ENCODE measurements around the gene TSHR.

TSHR gene

DNA sequence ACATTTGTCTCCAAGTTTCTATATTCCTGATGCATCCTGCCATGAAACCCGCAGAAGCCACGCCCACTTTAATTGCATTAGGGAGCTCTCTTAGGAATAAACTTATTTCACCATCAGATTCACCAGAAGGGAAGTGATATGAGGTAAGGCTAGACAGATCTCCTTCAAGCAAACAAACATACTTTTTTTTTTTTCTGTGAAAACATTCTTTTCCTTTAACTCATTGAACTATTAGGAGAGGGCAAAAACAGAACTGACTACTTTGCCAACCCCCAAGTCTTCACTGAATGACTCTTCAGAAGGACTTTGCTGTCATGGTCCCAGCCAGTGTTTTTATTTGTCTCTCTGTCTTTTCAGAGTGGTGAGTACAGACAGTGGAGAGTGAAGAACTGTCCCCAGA lies 216.9 kb downstream of the TSHR start:
- WGBS, 2 experiments (ENCODE audit: insufficient coverage in 2 of 2) = no CpG with 5 or more reads among the region's 2 CpGs
- Histone ChIP-seq H3K9me3 (ENCODE audit: control insufficient read depth, low read length) (no peaks in the 10 kb centered on the region), H3K27ac (ENCODE audit: low read depth, low read length, severe bottlenecking) (no peak overlapping the region), H3K4me1 (ENCODE audit: control insufficient read depth, insufficient read depth, low read length, poor library complexity, severe bottlenecking) (peaks cover 7% of the 10 kb centered on the region), H3K36me3 (ENCODE audit: control insufficient read depth, insufficient read depth, low read length) (no peaks in the 10 kb centered on the region), H3K4me3 (ENCODE audit: extremely low read depth, insufficient read depth, low read length, poor library complexity, severe bottlenecking) (no peak overlapping the region)

DNA sequence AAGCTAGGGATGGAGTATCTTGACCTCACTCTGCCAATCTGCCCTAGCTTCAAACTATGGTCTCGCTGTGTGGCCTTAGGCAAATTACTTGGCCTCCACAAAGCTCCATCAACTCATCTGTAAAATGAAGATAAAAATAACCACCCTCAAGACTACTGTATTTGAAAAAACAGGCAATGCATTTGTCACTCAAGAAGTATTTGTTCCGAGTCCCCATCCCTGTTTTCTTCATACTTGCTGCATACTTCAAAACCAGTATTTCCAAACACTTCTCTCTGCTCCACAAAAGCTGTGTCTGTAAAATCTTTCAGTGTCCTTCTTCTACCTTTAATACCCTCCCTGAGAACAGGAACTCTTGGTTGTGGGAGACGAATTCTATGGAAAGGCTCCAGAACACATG lies 217.5 kb downstream of the TSHR start:
- WGBS, 2 experiments (ENCODE audit: insufficient coverage in 2 of 2) = 94 to 100% methylated on average over 2 of the region's 3 CpGs
- no peak overlapping the region for H3K4me3 ChIP-seq (ENCODE audit: extremely low read depth, insufficient read depth, low read length, poor library complexity, severe bottlenecking)

DNA sequence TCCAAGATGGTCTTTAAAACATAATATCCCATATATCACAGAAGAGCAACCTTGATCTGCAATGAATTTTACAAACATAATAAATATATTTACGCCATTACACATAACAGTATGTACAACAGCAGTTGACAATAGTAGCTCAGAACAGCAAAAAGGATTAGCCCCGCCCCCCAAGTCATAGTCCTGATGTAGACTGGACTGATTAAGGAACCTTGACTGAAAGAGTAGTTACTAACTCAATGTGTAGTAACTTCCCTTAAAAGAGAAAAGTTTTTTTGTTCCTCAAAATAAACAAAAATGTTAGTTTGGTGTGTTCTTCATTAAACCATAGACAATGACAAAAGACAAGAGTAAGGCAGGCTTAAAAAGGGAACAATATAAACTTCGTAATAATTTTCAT lies 220.8 kb downstream of the TSHR start:
- peaks cover 3% of the 10 kb centered on the region for H3K4me1 ChIP-seq (ENCODE audit: control insufficient read depth, insufficient read depth, low read length, poor library complexity, severe bottlenecking)
- H3K9me3 ChIP-seq (ENCODE audit: control insufficient read depth, low read length) = no peaks in the 10 kb centered on the region
- no peak overlapping the region for H3K4me3 ChIP-seq (ENCODE audit: extremely low read depth, insufficient read depth, low read length, poor library complexity, severe bottlenecking)
- WGBS, 2 experiments (ENCODE audit: insufficient coverage in 2 of 2) = no CpG with 5 or more reads among the region's 3 CpGs
- H3K36me3 ChIP-seq (ENCODE audit: control insufficient read depth, insufficient read depth, low read length) = peaks cover 7% of the 10 kb centered on the region
- H3K27ac ChIP-seq (ENCODE audit: low read depth, low read length, severe bottlenecking) = no peak overlapping the region

More for the DNA sequence above, 217.5 kb downstream of the TSHR start:
- Histone ChIP-seq H3K4me1 (ENCODE audit: control insufficient read depth, insufficient read depth, low read length, poor library complexity, severe bottlenecking) (peaks cover 7% of the 10 kb centered on the region), H3K36me3 (ENCODE audit: control insufficient read depth, insufficient read depth, low read length) (no peaks in the 10 kb centered on the region), H3K9me3 (ENCODE audit: control insufficient read depth, low read length) (no peaks in the 10 kb centered on the region), H3K27ac (ENCODE audit: low read depth, low read length, severe bottlenecking) (no peak overlapping the region)

DNA sequence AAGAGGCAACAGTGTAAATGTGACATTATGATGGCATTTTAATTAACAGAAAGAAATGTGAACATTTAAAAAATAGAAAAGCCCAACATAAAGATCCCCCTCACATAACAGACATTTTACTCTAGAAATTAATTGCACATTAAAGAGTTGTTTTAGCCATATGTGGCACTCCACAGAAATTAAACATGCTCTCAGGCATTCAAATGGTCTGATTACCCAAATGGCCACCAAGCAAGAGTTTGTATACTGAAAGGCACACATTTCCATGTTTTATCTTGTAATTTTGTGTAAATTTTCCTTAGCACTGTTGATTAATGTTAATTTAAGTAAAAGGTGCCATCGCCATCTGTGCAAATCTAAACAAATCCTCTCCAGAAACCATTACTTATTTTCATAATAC lies 221.8 kb downstream of the TSHR start:
- H3K9me3 ChIP-seq (ENCODE audit: control insufficient read depth, low read length) = no peaks in the 10 kb centered on the region
- H3K4me1 ChIP-seq (ENCODE audit: control insufficient read depth, insufficient read depth, low read length, poor library complexity, severe bottlenecking) = peaks cover 3% of the 10 kb centered on the region
- no CpG with 5 or more reads among the region's 1 CpG for WGBS, 2 experiments (ENCODE audit: insufficient coverage in 2 of 2)
- H3K4me3 ChIP-seq (ENCODE audit: extremely low read depth, insufficient read depth, low read length, poor library complexity, severe bottlenecking) = no peak overlapping the region
- no peak overlapping the region for H3K27ac ChIP-seq (ENCODE audit: low read depth, low read length, severe bottlenecking)
- H3K36me3 ChIP-seq (ENCODE audit: control insufficient read depth, insufficient read depth, low read length) = peaks cover 16% of the 10 kb centered on the region

DNA sequence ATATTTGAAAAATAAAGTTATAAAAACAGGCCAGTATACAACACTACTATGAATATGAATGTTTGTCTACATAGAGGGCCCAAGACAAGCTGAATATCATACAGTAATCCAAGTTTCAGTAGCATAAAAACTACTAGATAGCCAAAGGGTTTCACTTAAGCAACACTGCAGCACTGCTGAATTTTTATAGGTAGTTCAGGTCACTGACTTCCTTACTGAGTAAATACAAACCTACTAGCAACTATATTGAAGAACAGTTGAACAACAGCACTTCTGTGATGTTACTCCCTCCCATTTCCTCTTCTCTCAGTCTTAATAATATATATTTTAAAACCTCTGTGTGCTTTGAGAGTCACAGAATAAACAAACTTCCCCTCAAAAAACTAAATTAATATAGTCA lies 222.6 kb downstream of the TSHR start:
- no peaks in the 10 kb centered on the region for H3K4me1 ChIP-seq (ENCODE audit: control insufficient read depth, insufficient read depth, low read length, poor library complexity, severe bottlenecking)
- H3K27ac ChIP-seq (ENCODE audit: low read depth, low read length, severe bottlenecking) = no peak overlapping the region
- no peaks in the 10 kb centered on the region for H3K9me3 ChIP-seq (ENCODE audit: control insufficient read depth, low read length)
- no peak overlapping the region for H3K4me3 ChIP-seq (ENCODE audit: extremely low read depth, insufficient read depth, low read length, poor library complexity, severe bottlenecking)
- peaks cover 22% of the 10 kb centered on the region for H3K36me3 ChIP-seq (ENCODE audit: control insufficient read depth, insufficient read depth, low read length)

DNA sequence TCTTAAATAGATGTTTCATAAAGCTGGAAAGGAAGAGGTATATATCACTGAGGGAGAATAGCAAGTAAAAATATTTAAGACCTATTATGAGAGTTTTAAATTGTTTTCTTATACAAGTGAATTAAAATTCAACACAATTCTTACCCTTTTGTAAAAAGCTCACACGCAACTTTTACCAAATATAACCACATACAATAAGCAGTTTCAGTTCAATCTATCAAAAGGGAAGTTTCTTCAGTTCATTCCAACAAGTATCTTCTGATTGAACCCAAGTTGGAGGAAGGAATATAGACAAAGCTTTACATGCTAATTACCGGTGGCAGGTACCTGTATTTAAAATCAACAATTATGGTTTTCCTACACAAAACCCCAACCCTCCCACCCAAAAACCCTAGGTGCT lies 224.2 kb downstream of the TSHR start:
- WGBS, 2 experiments (ENCODE audit: insufficient coverage in 2 of 2) = 80% methylated on average over 1 of the region's 2 CpGs; no CpG with 5 or more reads in 1 of the 2 experiments
- Histone ChIP-seq H3K4me3 (ENCODE audit: extremely low read depth, insufficient read depth, low read length, poor library complexity, severe bottlenecking) (no peak overlapping the region), H3K4me1 (ENCODE audit: control insufficient read depth, insufficient read depth, low read length, poor library complexity, severe bottlenecking) (peaks cover 4% of the 10 kb centered on the region), H3K9me3 (ENCODE audit: control insufficient read depth, low read length) (no peaks in the 10 kb centered on the region), H3K36me3 (ENCODE audit: control insufficient read depth, insufficient read depth, low read length) (peaks cover 31% of the 10 kb centered on the region), H3K27ac (ENCODE audit: low read depth, low read length, severe bottlenecking) (no peak overlapping the region)

DNA sequence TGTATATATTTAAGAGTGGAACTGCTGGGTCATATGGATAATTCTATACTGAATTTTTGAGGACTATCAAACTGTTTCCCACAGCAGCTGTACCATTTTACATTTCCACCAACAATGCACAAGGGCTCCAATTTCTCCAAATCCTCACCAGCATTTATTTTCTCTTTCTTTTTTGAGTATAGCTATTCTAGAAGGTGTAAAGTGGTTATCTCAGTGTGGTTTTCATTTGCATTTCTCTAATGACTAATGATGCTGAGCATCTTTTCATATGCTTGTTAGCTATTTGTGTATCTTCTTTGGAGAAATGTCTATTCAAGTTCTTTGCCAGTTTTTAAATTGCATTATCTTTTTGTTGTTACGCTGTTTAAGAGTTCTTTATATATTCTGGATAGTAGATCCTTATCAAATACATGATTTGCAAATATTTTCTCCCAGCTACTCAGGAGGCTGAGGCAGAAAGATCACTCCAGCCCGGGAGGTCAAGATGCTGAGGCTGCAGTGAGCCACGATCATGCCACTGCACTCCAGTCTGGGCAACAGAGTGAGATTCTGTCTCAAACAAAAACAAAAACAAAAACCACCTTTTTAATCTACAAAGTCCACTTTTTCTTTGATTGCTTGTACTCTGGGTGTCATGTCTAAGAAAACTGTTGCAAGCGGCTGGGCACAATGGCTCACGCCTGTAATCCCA lies 232.6 kb downstream of the TSHR start:
- 90 to 94% methylated on average over 2 of the region's 5 CpGs for WGBS, 2 experiments (ENCODE audit: insufficient coverage in 2 of 2)
- Histone ChIP-seq H3K4me1 (ENCODE audit: control insufficient read depth, insufficient read depth, low read length, poor library complexity, severe bottlenecking) (peaks cover 4% of the 10 kb centered on the region), H3K4me3 (ENCODE audit: extremely low read depth, insufficient read depth, low read length, poor library complexity, severe bottlenecking) (no peak overlapping the region), H3K27ac (ENCODE audit: low read depth, low read length, severe bottlenecking) (no peak overlapping the region), H3K36me3 (ENCODE audit: control insufficient read depth, insufficient read depth, low read length) (peaks cover 50% of the 10 kb centered on the region), H3K9me3 (ENCODE audit: control insufficient read depth, low read length) (no peaks in the 10 kb centered on the region)

DNA sequence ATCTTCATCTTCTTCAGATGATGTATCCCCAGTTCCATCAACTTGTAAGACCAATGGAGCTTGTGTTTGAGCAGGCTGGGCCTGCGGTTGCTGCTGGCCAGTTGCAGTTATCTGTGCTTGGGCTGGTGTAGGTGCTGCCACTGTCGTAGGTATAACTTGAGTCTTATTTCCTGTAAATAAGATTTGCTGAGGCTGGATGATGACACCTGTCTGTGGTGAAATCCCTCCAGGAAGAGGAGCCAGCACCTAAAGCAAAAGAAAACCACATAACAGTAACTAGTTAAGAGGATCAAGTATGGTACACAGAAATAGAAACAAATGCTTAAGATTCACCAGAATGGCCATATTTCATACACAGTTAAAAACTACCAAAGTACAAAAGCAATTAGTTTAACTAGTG lies 237.2 kb downstream of the TSHR start:
- 100% methylated on average over 1 of the region's 2 CpGs for WGBS, 2 experiments (ENCODE audit: insufficient coverage in 2 of 2)
- Histone ChIP-seq H3K4me3 (ENCODE audit: extremely low read depth, insufficient read depth, low read length, poor library complexity, severe bottlenecking) (no peak overlapping the region), H3K9me3 (ENCODE audit: control insufficient read depth, low read length) (no peaks in the 10 kb centered on the region), H3K27ac (ENCODE audit: low read depth, low read length, severe bottlenecking) (no peak overlapping the region), H3K4me1 (ENCODE audit: control insufficient read depth, insufficient read depth, low read length, poor library complexity, severe bottlenecking) (no peaks in the 10 kb centered on the region), H3K36me3 (ENCODE audit: control insufficient read depth, insufficient read depth, low read length) (peaks cover 57% of the 10 kb centered on the region)

DNA sequence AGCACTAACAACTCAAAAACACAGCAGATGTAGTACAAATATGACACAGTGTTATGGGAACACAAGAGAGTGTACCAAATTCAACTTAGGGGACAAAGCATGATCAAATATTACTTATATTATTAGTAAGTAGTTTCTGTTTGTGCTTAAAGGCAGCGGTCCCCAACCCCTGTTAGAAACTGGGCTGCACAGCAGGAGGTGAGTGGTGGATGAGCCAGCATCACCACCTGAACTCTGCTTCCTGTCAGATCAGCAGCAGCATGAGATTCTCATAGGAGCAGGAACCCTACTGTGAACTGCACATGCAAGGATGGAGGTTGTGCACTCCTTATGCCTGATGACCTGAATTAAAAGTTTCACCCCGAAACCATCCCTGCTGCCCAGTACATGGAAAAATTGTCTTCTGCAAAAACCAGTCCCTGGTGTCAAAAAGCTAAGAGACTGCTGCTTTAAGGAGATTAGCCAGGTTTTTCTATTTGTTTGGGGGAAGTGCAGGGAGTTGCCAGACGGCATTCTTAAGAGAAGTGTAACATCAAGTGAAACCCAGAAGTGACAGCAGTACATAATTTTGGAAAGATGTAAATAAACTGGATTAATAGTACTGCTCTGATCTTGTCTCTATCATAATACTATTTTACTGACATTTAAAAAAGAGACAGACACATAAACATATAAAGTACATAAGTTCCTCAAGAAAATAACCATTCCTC lies 238.7 kb downstream of the TSHR start:
- Histone ChIP-seq H3K4me3 (ENCODE audit: extremely low read depth, insufficient read depth, low read length, poor library complexity, severe bottlenecking) (no peak overlapping the region), H3K36me3 (ENCODE audit: control insufficient read depth, insufficient read depth, low read length) (peaks cover 50% of the 10 kb centered on the region), H3K4me1 (ENCODE audit: control insufficient read depth, insufficient read depth, low read length, poor library complexity, severe bottlenecking) (no peaks in the 10 kb centered on the region), H3K27ac (ENCODE audit: low read depth, low read length, severe bottlenecking) (no peak overlapping the region), H3K9me3 (ENCODE audit: control insufficient read depth, low read length) (no peaks in the 10 kb centered on the region)
- 86 to 100% methylated on average over 1 to 2 of the region's 3 CpGs for WGBS, 2 experiments (ENCODE audit: insufficient coverage in 2 of 2)

Data from mesodermal cell (in vitro differentiated cells).